Large intestine (tissue), 3 donors: ENCODE data around the gene COX10. TPM values are rescaled to one million over a fixed set of nuclear protein-coding genes. Genes with fewer than 3 reads are reported as not detected.
"Not testable (repeated sequence)": the region's sequence is repeated elsewhere in the genome, so short reads cannot be mapped to it uniquely, and the experiment has no call there.

Experiments
- DNase-seq, 2 donors: peaks; one replicate each; pipeline versions ENCODE4 v3.0.0 to v3.0.0-alpha.2; 2013
- H3K27ac ChIP-seq: one replicate; pipeline ENCODE4 v1.5.1; 2013; ENCODE audit warnings: low read length
- H3K27me3 ChIP-seq: 2 replicates; pipeline ENCODE4 v1.6.1; 2013; ENCODE audit warnings: low read length; ENCODE audit not compliant: control insufficient read depth, insufficient read depth
- H3K36me3 ChIP-seq: 2 replicates; pipeline ENCODE4 v1.6.1; 2013; ENCODE audit warnings: low read length; ENCODE audit not compliant: control insufficient read depth, insufficient read depth
- H3K4me1 ChIP-seq: one replicate; pipeline ENCODE4 v1.6.1; 2013; ENCODE audit warnings: low read length; ENCODE audit not compliant: control insufficient read depth, insufficient read depth
- H3K4me3 ChIP-seq: one replicate; pipeline ENCODE4 v1.5.1; 2013; ENCODE audit warnings: low read length
- H3K9me3 ChIP-seq: one replicate; pipeline ENCODE4 v1.6.1; 2013; ENCODE audit warnings: mild to moderate bottlenecking, low read depth, low read length, moderate library complexity; ENCODE audit not compliant: control insufficient read depth
- WGBS: methylation state at CpG from one replicate; pipeline ENCODE4 v1.1.5; 2013; ENCODE audit warnings: low lambda C conversion rate; ENCODE audit not compliant: insufficient coverage; 5-methylcytosine and 5-hydroxymethylcytosine counted together
- polyA plus RNA-seq: library from polyadenylated mRNA; unstranded; fragments of 120-200 nt; gene quantifications from one replicate; pipeline ENCODE4 v1.2.1, GENCODE V29; 2013

COX10 gene
- polyA plus RNA-seq, 1 donor, result 15.5 TPM

GRCh38 chr17:14236032-14236431 is 166.7 kb downstream of the COX10 start:
- WGBS, result no CpG with 5 or more reads among the region's 9 CpGs
- H3K36me3 ChIP-seq, result not testable (repeated sequence)

GRCh38 chr17:14236762-14237161 is 167.5 kb downstream of the COX10 start, which contains the start of gene CDRT15:
CDRT15 (minus strand) TSS chr17:14236862; CDS start chr17:14236833, 29 bp downstream.
- 90% methylated on average over 2 of the region's 11 CpGs for WGBS

More at GRCh38 chr17:14236032-14236431, 166.7 kb downstream of the COX10 start:
- not testable (repeated sequence) for H3K9me3 ChIP-seq, H3K4me3 ChIP-seq, DNase-seq, H3K27ac ChIP-seq, H3K4me1 ChIP-seq, H3K27me3 ChIP-seq

GRCh38 chr17:14239271-14239670 is 170.0 kb downstream of the COX10 start:
- H3K27ac ChIP-seq, H3K4me3 ChIP-seq, H3K4me1 ChIP-seq, H3K9me3 ChIP-seq, H3K27me3 ChIP-seq, DNase-seq, H3K36me3 ChIP-seq: not testable (repeated sequence)
- no CpG with 5 or more reads among the region's 5 CpGs for WGBS

More at GRCh38 chr17:14236762-14237161, 167.5 kb downstream of the COX10 start, which contains the start of gene CDRT15:
- not testable (repeated sequence) for H3K27ac ChIP-seq, H3K4me3 ChIP-seq, H3K27me3 ChIP-seq, DNase-seq, H3K4me1 ChIP-seq, H3K9me3 ChIP-seq, H3K36me3 ChIP-seq

GRCh38 chr17:14245002-14245401 is 175.7 kb downstream of the COX10 start:
- Histone ChIP-seq H3K4me1 (no peaks in the 10 kb centered on the region), H3K9me3 (no peaks in the 10 kb centered on the region), H3K27me3 (peaks cover 4% of the 10 kb centered on the region), H3K4me3 (no peak overlapping the region), H3K36me3 (no peaks in the 10 kb centered on the region), H3K27ac (no peak overlapping the region)
- DNase-seq, result no peak
- no CpG with 5 or more reads among the region's 1 CpG for WGBS

- Histone ChIP-seq H3K4me3 (no peak overlapping the region), H3K27me3 (peaks cover 4% of the 10 kb centered on the region), H3K9me3 (no peaks in the 10 kb centered on the region), H3K36me3 (no peaks in the 10 kb centered on the region), H3K27ac (no peak overlapping the region), H3K4me1 (no peaks in the 10 kb centered on the region)
- no CpG with 5 or more reads among the region's 3 CpGs for WGBS
- no peak for DNase-seq
These were observed 176.3 kb downstream of the COX10 start for GRCh38 chr17:14245629-14246028.

Other genes starting within 250 kb of the COX10 start
- gene CDRT15, start 167.4 kb downstream of the COX10 start, polyA plus RNA-seq, result 0.34 TPM
- 1.5 TPM for gene HS3ST3B1, start 231.6 kb downstream of the COX10 start, polyA plus RNA-seq